Stimulated activated CD8-positive, alpha-beta memory T cell treated with anti-CD3 and anti-CD28 coated beads, Interleukin-4, amount 100 ng/mL, for 4 hours (primary cell): Measurements from ENCODE around the gene ZNF280C.
"Not testable (repeated sequence)": the region's sequence is repeated elsewhere in the genome, so short reads cannot be mapped to it uniquely, and the experiment has no call there.

ENCODE experiments used
- DNase-seq, 2 donors: peaks; one replicate each; pipeline ENCODE4 v3.0.0-alpha.2; 2020; ENCODE audit warnings: low read depth in 2 of 2, low spot score in 1 of 2

ZNF280C gene, protein sequence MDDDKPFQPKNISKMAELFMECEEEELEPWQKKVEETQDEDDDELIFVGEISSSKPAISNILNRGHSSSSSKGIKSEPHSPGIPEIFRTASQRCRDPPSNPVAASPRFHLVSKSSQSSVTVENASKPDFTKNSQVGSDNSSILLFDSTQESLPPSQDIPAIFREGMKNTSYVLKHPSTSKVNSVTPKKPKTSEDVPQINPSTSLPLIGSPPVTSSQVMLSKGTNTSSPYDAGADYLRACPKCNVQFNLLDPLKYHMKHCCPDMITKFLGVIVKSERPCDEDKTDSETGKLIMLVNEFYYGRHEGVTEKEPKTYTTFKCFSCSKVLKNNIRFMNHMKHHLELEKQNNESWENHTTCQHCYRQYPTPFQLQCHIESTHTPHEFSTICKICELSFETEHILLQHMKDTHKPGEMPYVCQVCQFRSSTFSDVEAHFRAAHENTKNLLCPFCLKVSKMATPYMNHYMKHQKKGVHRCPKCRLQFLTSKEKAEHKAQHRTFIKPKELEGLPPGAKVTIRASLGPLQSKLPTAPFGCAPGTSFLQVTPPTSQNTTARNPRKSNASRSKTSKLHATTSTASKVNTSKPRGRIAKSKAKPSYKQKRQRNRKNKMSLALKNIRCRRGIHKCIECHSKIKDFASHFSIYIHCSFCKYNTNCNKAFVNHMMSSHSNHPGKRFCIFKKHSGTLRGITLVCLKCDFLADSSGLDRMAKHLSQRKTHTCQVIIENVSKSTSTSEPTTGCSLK

DNA sequence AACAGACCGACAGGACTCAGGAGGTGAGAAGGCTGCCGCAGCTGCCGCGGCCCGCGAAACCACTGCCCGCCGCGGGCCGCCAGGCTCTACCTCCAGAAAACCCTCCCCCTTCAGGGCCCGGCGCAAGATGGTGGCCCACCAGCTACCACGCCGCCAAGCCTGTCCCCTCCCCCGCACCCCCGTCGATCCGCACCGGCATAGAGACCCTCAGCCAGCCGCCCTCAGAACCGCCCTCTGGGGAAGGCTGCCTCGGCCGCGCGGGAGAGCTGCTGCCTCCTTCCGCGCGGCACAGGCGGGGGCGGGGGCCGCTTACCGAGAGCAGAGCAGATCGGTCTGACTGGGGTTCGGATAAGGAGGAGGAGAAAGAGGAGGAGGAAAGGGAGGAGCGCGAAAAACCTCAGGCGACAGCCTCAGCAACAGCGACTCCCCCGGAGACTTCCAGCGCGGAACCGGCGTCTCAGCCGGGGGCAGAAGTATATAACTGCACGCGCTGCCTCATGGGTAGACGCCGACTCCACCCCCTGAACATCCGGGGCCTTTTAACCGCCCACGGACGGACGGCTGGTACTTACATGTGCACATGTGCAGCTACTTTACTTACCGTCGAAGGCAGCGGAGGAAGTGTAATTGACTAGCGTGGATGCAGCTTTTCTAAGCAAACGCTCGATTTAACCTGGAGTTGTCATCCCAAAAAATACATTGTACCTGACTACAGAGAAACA, at the start of gene ZNF280C:
ZNF280C (minus strand) TSS at position 451 of the 722 bp plus-strand sequence. CDS start 8,450 bp downstream, outside the sequence.
- peak; percentile 82 to 86 for DNase-seq

DNA sequence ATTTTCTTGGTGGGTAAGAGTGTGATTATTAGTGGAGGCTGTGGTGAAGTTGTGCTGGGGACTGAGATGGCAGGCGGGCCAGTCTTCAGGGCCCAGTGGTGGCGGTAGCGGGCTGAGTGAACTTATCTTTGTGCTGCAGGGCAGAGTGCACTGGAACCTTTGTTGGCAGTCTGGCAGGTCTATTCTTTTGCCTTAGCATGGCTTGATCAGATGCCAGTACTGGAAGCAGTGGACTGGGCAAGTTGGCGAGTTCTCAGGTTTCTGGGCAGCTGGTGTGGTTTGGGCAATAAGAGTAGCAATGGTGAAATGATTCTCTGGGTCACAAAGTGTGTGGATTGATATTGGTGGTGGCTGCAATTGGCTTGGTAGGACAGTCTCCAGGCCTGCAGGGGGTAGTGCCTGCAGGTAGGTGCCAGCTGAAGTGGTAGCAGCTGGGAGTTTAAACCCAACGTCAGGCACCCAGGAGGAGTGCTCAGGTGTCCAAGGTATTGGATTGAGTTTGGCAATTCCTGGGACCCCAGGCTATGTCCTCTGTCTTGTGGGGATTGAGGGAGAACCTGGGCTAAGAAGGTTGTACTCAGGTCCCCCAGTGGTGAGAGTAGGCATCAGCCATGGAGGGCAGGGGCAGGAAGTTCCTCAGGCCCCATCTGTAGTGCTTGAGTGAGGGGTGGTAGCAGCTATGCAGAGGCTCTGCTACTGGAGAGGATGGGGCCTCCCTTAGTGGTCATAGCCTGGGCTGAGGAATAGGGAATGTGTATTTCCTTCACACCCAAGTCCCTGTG, 36.1 kb upstream of the ZNF280C start:
- no peak for DNase-seq

DNA sequence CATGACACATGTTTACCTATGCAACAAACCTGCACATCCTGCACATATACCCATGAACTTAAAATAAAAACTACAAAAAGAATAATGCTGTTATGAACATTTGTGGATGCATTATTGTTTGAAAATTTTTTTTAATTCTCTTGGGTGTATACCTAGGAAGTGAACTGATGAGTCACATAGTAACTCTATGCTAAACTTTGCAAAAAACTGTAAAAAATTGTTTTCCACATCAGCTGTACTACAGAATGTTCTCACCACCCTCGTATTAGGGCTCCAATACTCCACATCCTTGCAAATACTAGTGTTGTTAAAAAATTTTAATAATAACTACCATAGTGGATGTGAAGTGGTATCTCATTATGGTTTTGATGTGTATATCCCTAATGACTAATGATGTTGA, 33.3 kb upstream of the ZNF280C start:
- no peak for DNase-seq

DNA sequence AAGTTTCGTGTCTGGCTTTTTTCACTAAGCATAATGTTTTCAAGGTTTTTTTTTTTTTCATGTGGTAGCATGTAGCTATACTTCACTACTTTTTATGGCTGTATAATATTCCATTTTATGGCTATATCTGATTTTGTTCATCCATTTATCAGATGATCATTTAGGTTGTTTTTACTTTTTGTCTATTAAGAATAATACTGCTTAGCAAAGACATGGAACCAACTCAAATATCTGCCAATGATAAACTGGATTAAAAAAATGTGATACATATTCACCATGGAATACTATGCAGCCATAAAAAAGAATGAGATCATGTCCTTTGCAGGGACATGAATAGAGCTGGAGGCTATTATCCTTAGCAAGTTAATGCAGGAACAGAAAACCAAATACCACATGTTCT, 32.7 kb upstream of the ZNF280C start:
- DNase-seq = no peak

DNA sequence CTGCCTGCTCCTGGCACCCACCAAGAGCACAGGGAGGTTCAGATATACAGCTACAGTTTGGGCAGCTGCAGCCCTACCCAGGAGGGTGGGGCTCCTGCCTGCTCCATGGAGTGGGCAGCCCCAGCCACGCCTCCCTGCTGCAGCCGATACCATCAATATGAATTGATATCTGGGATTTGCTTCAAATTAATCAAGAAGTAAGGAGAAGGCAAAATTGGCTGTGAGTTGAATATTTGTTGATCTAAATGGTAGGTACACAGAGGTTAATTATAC, 31.2 kb upstream of the ZNF280C start:
- DNase-seq = no peak

DNA sequence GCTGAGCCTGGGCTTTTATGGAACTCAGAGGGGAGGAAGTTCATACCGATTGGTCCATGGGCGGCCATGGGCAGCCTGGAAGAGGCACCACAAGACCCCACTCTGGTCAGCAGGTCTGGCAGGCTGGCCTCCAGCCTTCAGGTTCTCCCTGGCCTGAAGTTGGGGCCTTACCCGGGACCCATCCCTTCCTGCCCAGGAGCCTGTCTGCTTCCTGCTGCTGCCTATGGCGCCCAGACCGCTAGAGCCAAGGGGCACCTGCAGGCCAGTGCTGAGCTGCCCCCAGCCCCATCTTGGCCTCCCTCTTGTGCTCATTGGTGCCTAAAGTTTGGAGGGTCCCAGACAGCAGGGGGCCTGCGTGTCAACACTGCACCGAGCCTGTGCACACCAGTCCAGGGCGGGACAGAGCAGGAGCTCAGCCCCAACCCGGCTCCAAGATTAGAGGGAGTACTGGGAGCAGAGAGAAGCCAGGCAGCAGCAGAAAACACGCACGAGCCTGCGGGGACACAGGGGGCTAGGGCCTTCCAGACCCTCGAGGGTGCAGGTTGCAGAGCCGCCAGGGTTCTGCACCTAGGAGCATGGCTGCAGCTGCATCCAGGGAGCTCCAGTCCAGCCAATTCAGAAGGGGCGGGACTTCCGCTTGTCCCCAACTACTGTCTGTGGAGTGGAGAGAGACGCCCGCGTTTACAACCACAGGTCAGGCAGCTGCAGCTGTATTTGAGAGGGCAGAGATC, 30.7 kb upstream of the ZNF280C start:
- no peak for DNase-seq

DNA sequence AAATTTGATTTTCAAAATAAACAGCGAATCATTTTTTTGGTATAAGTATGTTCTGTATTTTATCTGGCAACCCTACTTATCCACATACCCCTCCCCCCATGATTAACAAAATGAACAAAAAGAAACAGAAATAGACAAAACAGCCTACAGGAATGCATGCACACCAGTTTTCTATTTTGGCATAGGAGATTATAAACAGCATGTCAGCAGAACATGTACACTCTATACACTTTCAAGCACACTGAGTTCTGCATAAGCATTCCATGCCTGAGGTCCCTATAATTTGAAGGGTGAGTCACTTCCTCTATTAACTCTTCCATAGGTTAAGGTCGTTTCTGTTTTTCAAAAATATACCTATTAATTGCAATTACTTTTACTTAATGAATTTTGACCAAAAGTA, 28.0 kb upstream of the ZNF280C start:
- no peak for DNase-seq

DNA sequence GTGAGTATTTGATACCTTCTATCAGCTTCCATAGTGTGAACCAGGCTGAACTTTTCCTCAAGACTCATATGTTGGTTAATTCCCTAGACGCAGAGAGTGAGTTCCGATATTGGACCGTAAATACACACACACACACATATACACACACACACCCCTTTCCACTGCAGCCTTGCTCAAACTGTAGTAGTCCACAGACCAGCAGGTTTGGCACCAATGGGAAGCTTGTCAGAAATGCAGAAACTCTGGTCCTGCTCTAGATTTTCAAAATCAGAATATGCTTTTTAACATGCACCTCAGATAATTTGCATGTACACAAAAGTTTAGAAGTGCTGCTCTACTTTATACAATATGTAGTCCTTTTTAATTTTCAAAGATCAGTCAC, 27.6 kb upstream of the ZNF280C start:
- no peak for DNase-seq

DNA sequence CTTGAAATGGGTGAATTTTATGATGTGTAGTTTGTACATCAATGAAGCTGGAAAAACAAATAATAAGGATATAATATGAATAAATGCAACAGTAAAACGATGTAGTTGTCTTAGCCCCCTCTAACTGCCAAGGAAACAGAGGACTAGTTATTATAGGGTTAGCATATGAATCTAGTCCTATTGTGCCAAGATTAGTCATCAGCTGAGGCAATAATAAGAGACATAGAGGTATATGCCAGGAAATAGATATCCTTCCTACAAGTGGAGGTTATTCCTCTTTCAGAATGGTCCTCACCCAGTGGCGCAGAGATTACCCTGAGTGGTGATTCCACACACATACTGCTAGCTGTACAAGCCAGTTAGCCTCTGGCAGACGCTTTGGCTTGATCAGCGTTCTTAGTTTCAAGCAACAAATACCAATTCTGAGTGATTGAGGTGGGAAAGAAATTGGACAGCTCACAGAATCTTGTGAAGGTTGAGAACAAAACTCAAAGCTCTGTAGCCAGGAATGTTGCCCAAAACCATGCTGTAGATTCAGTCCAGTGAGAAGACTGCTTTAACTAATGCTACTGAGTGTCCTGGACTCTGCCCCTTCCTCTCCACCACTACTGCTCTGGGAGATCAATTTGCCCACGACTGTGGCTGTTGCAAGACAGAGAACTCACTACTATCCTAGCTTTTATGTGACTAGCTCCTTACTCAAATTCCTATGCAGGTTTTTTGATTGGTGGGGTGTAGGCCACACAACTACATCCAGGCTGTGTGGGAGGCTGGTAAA, 27.0 kb upstream of the ZNF280C start:
- DNase-seq = no peak

DNA sequence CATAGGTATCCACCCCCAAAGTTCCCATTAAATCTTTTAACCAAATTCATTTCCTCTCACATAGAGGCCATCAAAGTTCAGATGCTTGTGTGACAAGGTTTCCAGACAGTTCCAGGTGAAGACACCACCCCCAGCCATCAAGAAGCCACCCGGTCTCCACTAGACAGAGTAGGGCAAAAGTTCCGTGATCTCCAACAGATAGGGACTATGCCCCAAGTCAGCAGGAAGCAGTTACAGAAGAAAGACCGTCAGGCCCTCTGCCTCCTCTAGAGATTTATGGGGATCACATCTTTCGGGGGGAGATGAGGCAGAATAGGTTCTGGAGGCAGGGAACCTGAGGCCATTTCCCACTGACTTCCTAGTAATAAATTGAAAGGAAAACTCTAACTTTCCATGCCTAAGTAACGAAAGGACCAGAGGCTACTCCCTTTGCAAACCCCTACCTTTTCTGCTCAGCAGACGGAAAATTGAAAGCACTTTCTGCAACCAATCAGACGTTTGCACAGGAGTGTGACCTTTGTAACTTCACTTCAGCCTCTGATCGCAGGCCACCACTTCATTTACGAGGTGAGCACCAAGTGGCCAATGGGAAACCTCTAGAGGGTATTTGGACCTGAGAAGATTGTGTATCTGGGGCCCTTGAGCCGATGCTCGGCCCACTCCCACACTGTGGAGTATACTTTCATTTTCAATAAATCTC, 18.5 kb upstream of the ZNF280C start:
- DNase-seq = no peak

DNA sequence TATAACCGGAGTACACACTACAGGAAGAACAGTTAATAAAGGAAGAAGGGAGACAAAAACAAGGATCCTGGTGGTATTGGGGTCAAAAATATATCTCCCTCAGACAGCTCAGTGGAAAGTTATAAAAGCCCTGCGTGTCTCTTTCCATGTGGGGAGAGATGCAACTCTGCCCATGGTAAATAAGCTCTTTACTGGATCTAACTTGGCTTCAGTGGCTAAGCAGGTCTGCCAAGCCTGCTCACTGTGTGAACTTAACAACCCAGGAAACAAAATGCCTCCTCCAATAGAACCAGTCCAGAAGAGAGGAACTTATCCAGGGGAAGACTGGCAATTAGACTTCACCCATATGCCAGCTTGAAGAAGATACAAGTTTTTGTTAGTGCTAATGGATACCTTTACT, 17.0 kb upstream of the ZNF280C start:
- DNase-seq = no peak

DNA sequence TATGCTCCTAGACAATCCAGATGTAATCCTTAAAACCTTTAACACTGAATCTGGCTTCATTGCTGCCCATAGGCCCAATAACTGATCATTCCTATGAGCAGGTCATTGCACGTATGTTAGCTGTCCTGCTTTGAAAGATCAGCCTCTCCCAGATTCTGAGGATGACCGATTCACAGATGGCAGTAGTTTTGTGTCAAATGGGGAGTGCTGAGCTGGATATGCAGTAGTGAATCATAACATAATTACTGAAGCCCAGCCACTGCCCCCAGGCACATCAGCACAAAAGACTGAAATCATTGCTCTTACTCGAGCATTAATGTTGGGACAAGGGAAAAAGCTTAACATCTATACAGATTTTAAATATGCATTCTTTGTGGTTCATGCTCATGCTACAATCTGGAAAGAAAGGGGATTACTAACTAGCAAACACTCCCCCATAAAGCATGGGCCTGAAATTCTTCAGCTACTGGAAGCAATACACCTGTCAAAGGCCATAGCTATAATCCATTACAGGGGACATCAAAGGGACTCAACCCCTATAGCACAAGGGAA, 16.4 kb upstream of the ZNF280C start:
- no peak for DNase-seq

DNA sequence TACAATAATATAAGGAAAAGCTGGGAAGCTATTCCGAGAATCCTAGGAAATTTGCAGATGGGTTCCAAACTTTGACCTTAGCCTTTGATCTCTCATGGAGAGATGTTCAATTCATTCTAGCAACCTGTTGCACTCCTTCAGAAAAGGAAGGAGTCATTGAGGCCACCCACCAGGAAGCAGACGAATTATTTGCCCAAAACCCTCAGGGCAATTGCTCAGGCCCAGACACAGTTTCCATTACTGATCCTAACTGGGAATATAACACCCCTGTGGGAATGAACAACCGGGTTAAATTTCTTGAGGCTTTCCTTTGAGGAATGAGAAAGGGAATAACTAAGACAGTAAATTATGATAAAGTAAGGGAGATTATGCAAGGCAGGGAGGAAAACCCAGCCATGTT, 13.5 kb upstream of the ZNF280C start:
- DNase-seq = no peak

DNA sequence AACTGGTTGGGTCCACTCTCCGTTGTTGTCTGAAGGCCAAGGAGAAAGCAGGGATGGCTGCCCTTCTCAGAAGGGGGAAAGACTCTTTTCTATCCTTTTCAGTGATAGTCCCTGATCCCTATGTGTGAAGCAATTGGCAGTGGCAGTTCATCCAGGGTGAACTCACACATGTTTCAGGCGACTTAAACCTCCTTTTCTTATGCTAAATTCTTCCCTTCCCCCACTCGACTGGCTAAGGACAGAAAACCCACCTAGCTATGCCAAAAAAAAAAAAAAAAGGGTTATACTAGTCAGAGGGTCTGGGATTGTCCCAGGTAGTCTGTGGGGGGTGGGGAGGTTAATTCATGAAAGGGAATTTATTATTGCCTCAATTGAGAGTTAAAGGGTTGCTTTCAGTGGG, 12.2 kb upstream of the ZNF280C start:
- no peak for DNase-seq

DNA sequence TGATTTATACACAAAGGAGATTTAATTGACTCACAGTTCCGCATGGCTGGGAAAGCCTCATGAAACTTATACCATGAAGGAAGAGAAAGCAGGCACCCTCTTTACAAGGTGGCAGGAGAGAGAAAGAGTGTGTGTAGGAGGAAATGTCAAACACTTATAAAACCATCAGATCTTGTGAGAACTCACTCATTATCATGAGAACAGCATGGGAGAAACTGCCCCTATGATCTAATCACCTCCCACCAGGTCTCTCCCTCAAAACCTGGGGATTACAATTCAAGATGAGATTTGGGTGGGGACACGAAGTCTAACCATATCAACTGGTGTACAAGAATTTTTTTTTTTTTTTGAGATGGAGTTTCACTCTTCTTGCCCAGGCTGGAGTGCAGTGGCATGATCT, 3.6 kb upstream of the ZNF280C start:
- DNase-seq = not testable (repeated sequence)

DNA sequence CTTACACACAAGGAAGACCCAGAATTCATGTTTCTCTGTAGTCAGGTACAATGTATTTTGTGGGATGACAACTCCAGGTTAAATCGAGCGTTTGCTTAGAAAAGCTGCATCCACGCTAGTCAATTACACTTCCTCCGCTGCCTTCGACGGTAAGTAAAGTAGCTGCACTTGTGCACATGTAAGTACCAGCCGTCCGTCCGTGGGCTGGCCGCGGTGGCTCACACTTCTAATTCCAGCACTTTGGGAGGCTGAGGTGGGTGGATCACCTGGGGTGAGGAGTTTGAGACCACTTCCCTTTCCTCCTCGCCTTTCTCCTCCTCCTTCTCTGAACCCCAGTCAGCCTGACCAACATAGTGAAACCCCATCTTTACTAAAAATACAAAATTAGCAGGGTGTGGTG, 692 bp upstream of the ZNF280C start:
- DNase-seq = not testable (repeated sequence)

DNA sequence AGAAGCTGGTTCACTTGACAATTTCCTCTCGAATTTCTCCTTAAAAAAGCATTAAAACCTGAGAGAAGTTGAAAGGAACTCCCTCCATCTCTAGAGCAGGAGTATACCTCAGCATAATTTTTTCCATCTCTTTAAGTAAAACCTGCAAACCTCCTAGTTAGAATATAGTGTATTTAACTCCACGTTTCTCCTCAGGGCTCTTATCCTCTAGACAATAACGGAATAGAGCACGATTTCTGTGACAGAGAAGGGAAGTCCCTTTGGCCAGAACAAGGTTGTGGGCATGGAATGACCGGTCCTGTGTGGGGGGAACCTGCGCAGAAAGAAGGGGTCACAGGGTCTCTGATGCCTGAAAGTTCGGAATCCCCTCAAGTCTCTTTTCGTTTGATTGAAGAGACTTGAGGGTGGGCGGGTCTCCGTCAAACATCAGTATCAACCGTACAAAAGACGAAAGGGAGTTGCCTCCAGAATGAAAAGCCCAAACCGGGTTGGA, 697 bp downstream of the ZNF280C start:
- no peak for DNase-seq

DNA sequence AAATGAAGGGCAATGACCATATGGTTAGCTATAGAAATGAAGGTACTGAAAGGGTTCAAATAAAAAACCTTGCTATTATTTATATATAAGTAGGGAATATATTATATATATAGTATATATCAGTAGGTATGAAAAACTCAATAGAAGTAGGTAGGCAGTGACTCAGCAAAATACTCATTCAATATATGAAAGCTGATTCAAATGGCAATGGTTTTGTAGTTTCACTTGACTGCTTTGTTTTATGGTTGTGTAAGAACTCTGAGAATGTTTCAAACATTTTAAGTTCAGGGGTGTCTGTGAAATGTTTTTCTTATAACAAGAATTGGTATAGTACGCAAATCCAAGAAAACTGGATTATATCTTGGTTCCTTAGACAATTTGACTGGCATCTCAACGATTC, 4.1 kb downstream of the ZNF280C start:
- DNase-seq = no peak

DNA sequence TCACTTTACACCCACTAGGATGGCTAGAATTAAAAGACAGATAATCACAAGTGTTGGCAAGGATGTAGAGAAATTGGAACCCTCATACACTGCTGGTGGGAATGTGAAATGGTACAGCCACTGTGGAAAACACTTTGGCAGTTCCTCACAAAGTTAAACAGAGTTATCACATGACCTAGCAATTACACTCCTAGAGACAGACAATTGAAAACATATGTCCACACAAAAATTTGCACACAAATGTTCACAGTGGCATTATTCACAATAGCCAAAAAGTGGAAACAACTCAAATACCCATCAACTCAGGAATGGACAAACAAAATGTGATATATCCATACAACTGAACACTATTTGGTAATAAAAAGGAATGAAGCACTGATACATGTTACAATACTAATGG, 5.7 kb downstream of the ZNF280C start:
- DNase-seq = no peak
